OCI-LY7 (cell line): ENCODE data around the gene WDR74.

Source experiments
- EZH2phosphoT487 ChIP-seq: fragments of 200-600 bp; sonication (generic); IDR thresholded peaks from 2 replicates; pipeline ENCODE4 v1.6.1; 2018; ENCODE audit warnings: low read depth, borderline replicate concordance, mild to moderate bottlenecking, mixed run types, antibody characterized with exemption, low read length, moderate library complexity, mixed read lengths
- TF ChIP-seq, protein P1 (sequence below): fragments of 200-600 bp; sonication (generic); conservative IDR thresholded peaks from 2 replicates; pipeline ENCODE4 v1.5.1; 2014; ENCODE audit warnings: mild to moderate bottlenecking, antibody characterized with exemption, low read length, moderate library complexity, mixed read lengths

- TF ChIP-seq, protein P1, sequence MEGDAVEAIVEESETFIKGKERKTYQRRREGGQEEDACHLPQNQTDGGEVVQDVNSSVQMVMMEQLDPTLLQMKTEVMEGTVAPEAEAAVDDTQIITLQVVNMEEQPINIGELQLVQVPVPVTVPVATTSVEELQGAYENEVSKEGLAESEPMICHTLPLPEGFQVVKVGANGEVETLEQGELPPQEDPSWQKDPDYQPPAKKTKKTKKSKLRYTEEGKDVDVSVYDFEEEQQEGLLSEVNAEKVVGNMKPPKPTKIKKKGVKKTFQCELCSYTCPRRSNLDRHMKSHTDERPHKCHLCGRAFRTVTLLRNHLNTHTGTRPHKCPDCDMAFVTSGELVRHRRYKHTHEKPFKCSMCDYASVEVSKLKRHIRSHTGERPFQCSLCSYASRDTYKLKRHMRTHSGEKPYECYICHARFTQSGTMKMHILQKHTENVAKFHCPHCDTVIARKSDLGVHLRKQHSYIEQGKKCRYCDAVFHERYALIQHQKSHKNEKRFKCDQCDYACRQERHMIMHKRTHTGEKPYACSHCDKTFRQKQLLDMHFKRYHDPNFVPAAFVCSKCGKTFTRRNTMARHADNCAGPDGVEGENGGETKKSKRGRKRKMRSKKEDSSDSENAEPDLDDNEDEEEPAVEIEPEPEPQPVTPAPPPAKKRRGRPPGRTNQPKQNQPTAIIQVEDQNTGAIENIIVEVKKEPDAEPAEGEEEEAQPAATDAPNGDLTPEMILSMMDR: peak; percentile 35; the same call in 1 of the 2 replicates
- TF ChIP-seq EZH2phosphoT487: no peak
Observed at GRCh38 chr11:62791501-62792201, 47.7 kb downstream of the WDR74 start, which contains the start of gene TMEM223.
